Ureter (tissue), 1 donor: ENCODE data around the gene B4GALT1. TPM values are rescaled to one million over a fixed set of nuclear protein-coding genes. Genes with fewer than 3 reads are reported as not detected.

ENCODE experiments used
- total RNA-seq: library from RNA; stranded (reverse); gene quantifications from one replicate; pipeline ENCODE4 v1.2.4, GENCODE V29; 2023
- donor health status: DM: yes; HTN: yes; CAD: no.

The B4GALT1 gene
- total RNA-seq, 1 donor from 2014 or later = 107 TPM

Other genes with a start within 250 kb of the B4GALT1 start
- gene APTX, start 165.7 kb downstream of the B4GALT1 start, total RNA-seq = 40.1 TPM
- gene DNAJA1, start 142.1 kb downstream of the B4GALT1 start, total RNA-seq = 101 TPM
- gene SMU1, start 90.7 kb downstream of the B4GALT1 start, total RNA-seq = 22.8 TPM
- gene SPINK4, start 72.8 kb upstream of the B4GALT1 start, total RNA-seq = not detected
- 139 TPM for gene BAG1, start 97.4 kb upstream of the B4GALT1 start, total RNA-seq
- 53.4 TPM for gene CHMP5, start 97.7 kb upstream of the B4GALT1 start, total RNA-seq
- gene NFX1, start 123.2 kb upstream of the B4GALT1 start, total RNA-seq = 50.9 TPM
- 8.3 TPM for gene AQP7, start 235.2 kb upstream of the B4GALT1 start, total RNA-seq